Measurements from ENCODE around the gene CPXM2. TPM values are rescaled to one million over a fixed set of nuclear protein-coding genes. Genes with fewer than 3 reads are reported as not detected.

Gene CPXM2
- total RNA-seq, 3 donors from 2014 or later, result 3.1 to 56.1 (median 7.7) TPM

DNA sequence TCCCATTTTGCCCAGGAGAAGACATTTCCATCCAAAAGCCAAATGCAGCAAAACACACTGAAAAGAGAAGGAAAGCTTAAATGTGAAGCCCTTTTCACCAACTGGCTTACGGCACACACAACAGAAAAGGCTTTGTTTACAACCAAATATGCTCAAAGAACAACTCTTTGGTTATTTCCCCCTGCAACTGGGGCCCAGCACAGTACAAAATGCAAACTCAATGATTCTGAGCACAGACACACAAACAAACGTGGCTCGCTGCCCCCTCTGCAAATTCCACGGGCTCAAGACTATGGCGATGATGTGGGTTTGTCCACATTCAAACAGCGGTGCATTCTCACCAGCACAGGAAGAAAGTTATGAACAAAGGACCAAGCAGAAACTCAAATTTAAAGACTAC lies 5.3 kb downstream of the CPXM2 start:
- no peak for DNase-seq
- intact Hi-C loops (cut with DNase I, micrococcal nuclease), result no loop called here
- H3K4me3 ChIP-seq, result no peak overlapping the region
- H3K36me3 ChIP-seq (ENCODE audit: low read depth), result no peaks in the 10 kb centered on the region
- no peak for ATAC-seq
- no peaks in the 10 kb centered on the region for H3K9me3 ChIP-seq
- TF ChIP-seq, protein P1, sequence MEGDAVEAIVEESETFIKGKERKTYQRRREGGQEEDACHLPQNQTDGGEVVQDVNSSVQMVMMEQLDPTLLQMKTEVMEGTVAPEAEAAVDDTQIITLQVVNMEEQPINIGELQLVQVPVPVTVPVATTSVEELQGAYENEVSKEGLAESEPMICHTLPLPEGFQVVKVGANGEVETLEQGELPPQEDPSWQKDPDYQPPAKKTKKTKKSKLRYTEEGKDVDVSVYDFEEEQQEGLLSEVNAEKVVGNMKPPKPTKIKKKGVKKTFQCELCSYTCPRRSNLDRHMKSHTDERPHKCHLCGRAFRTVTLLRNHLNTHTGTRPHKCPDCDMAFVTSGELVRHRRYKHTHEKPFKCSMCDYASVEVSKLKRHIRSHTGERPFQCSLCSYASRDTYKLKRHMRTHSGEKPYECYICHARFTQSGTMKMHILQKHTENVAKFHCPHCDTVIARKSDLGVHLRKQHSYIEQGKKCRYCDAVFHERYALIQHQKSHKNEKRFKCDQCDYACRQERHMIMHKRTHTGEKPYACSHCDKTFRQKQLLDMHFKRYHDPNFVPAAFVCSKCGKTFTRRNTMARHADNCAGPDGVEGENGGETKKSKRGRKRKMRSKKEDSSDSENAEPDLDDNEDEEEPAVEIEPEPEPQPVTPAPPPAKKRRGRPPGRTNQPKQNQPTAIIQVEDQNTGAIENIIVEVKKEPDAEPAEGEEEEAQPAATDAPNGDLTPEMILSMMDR (IDR thresholded peaks at IDR 0.05), result no peak
- no peaks in the 10 kb centered on the region for H3K4me1 ChIP-seq (ENCODE audit: low read depth)

DNA sequence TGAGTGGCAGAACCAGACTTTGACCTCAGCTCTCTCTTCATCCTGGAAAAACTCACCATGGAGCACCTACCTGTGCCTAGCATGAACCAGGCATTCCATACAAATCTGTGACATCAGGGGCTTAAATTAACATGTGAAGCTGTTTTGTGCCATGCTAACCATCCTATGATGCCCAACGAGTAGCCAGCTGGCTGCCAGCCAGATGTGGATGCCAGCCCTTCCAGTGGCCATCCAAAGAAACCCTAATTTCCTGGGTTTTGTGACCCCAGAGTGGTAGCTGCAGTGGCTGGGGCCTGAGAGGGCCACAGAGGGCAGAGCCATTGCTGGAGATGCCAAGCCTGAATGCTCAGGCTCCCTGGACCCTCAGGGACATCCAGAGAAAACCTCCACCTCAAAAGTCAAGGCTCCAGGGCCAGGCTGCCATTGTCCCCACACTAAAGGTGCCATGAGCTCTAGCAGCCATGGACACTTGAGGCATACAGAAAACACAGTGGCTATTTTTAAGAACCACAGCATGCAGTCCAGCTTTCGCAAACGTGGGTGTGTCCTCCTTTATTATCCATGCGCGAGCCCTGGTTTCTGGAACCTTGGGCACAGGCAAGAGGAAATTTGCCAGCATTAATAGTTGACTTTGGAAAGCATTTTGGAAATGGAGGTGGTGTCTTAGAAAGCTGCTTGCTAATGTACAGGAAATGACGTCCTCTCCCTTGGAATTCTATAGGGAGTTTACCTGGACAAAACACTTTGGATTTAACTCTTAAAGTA lies 6.0 kb downstream of the CPXM2 start:
- DNase-seq (no peak), ATAC-seq (no peak)
- H3K36me3 ChIP-seq (ENCODE audit: low read depth), result no peaks in the 10 kb centered on the region
- no peaks in the 10 kb centered on the region for H3K9me3 ChIP-seq
- TF ChIP-seq, protein P1 (IDR thresholded peaks at IDR 0.05), result no peak
- no peaks in the 10 kb centered on the region for H3K4me1 ChIP-seq (ENCODE audit: low read depth)
- H3K4me3 ChIP-seq, result no peak overlapping the region
- intact Hi-C loops (cut with DNase I, micrococcal nuclease), result no loop called here

DNA sequence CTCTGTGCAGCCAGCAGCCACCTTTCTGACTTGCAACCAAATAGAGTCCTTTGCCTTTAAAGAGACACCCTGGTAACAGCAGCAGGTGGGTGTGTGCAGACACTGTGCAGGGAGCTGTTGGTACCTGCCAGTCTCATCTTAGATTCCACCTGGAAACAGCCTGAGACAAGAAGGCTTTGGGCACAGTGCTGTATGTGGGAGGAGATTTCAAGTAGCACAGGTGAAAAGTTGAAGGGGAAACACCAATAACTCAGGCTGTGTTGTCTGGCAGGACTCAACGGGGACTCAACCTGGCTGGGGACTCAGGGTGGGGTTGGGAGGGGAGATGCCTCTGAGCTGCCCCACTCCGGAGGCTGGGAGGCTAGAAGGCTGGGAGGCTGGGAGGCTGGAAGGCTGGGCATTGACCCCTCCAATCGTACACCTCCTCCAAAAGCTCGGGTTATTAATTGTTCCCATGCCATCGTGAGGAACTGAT lies 6.7 kb downstream of the CPXM2 start:
- DNase-seq (no peak), ATAC-seq (no peak)
- no peaks in the 10 kb centered on the region for H3K9me3 ChIP-seq
- H3K4me1 ChIP-seq (ENCODE audit: low read depth), result no peaks in the 10 kb centered on the region
- intact Hi-C loops (cut with DNase I, micrococcal nuclease), result no loop called here
- no peak overlapping the region for H3K4me3 ChIP-seq
- H3K36me3 ChIP-seq (ENCODE audit: low read depth), result no peaks in the 10 kb centered on the region
- TF ChIP-seq, protein P1 (IDR thresholded peaks at IDR 0.05), result no peak

DNA sequence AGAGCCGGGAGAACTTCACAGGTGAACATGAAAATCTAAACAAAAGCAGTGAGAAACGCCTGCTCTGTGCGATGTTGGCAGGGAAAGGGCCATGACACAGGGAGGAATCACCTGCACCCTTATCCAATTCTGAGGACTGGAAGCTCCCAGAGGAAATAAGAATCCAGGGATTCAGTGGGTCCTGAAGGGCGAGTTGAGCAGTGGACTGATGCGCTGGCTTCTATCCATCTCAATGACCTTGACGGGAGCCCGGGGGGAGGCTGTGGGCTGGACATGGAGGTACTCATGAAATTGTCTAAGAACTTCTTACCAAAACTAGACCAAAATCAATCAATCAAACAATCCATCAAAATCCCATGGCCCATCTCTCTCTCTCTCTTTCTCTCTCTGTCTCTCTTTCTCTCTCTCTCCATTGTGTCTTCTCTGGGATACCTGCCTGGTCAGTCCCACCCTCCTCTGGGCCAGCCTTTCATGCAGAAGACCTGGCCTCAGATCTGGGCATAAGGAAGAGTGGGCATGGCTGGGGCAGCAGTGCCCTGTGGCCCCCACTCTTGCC lies 7.2 kb downstream of the CPXM2 start:
- no peak for DNase-seq
- ATAC-seq, result no peak
- TF ChIP-seq, protein P1 (IDR thresholded peaks at IDR 0.05), result no peak

DNA sequence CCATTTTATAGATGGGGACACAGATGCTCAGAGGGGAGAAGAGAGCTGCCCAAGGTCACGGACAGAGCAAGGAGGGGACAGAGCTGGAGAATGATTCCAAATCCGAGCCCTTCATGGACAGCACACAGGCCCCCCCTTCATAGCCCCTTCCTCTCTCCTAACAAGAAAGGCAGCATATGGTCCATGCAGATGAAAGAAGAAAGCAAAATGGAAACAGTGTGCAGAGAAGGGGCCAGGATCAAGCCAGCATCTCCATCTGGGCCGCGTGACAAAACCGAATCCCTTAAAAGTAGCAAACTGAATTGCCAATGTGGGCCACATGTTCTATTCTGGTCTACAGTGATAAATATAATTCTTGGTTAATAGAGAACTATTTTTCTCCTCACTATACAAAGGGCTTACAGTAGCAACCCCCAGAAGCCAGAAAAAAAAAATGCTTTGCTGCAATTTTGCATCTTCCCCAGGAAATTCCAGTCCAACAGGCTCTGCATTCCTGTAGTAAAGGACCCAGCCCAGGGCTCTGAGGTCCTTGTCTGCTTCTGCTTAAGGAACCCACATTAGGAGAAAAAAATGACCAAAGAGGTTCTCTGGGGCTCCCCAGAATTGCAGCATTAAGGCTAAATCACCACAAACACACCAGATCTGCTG lies 7.8 kb downstream of the CPXM2 start:
- intact Hi-C loops (cut with DNase I, micrococcal nuclease), result no loop called here
- Histone ChIP-seq H3K36me3 (ENCODE audit: low read depth) (no peaks in the 10 kb centered on the region), H3K4me1 (ENCODE audit: low read depth) (no peaks in the 10 kb centered on the region), H3K4me3 (no peak overlapping the region), H3K9me3 (no peaks in the 10 kb centered on the region)
- ATAC-seq, result no peak
- TF ChIP-seq, protein P1 (IDR thresholded peaks at IDR 0.05), result no peak
- no peak for DNase-seq

More for the DNA sequence above, 7.2 kb downstream of the CPXM2 start:
- Histone ChIP-seq H3K9me3 (no peaks in the 10 kb centered on the region), H3K4me3 (no peak overlapping the region), H3K4me1 (ENCODE audit: low read depth) (no peaks in the 10 kb centered on the region), H3K36me3 (ENCODE audit: low read depth) (no peaks in the 10 kb centered on the region)
- intact Hi-C loops (cut with DNase I, micrococcal nuclease), result no loop called here

All from mucosa of descending colon (tissue), 3 donors.